ENCODE results near the gene HFE. TPM values are rescaled to one million over a fixed set of nuclear protein-coding genes. Genes with fewer than 3 reads are reported as not detected.

The HFE gene, protein sequence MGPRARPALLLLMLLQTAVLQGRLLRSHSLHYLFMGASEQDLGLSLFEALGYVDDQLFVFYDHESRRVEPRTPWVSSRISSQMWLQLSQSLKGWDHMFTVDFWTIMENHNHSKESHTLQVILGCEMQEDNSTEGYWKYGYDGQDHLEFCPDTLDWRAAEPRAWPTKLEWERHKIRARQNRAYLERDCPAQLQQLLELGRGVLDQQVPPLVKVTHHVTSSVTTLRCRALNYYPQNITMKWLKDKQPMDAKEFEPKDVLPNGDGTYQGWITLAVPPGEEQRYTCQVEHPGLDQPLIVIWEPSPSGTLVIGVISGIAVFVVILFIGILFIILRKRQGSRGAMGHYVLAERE
- polyA plus RNA-seq (2013, experiment 1 of 2), result 0.28 TPM
- polyA plus RNA-seq (2013, experiment 2 of 2), result 0.41 TPM

DNA sequence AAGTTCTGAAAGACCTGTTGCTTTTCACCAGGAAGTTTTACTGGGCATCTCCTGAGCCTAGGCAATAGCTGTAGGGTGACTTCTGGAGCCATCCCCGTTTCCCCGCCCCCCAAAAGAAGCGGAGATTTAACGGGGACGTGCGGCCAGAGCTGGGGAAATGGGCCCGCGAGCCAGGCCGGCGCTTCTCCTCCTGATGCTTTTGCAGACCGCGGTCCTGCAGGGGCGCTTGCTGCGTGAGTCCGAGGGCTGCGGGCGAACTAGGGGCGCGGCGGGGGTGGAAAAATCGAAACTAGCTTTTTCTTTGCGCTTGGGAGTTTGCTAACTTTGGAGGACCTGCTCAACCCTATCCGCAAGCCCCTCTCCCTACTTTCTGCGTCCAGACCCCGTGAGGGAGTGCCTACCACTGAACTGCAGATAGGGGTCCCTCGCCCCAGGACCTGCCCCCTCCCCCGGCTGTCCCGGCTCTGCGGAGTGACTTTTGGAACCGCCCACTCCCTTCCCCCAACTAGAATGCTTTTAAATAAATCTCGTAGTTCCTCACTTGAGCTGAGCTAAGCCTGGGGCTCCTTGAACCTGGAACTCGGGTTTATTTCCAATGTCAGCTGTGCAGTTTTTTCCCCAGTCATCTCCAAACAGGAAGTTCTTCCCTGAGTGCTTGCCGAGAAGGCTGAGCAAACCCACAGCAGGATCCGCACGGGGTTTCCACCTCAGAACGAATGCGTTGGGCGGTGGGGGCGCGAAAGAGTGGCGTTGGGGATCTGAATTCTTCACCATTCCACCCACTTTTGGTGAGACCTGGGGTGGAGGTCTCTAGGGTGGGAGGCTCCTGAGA lies at the start of gene HFE:
Gene HFE, plus strand, starts transcription at position 146 of the 832 bp plus-strand sequence. Its CDS starts 12 bp downstream, at position 158.
- Histone ChIP-seq H2BK120ac (ENCODE audit: low read depth, low read length) (no peak within 1 kb of the TSS), H3K36me3 (ENCODE audit: control insufficient read depth, insufficient read depth, low read length) (no peaks in the 10 kb centered on the region), H2AK5ac (ENCODE audit: low read length) (no peak within 1 kb of the TSS), H3K4ac (ENCODE audit: low read depth, low read length) (peak within 1 kb of the TSS; percentile 58), H2BK15ac (replicated peaks; ENCODE audit: low read depth) (no peak within 1 kb of the TSS), H3K18ac (ENCODE audit: low read length) (peak within 1 kb of the TSS; percentile 88), H3K23ac (ENCODE audit: low read length) (no peak within 1 kb of the TSS), H3K4me3 (ENCODE audit: low read length) (peak within 1 kb of the TSS; percentile 20), H3K79me2 (ENCODE audit: control insufficient read depth, insufficient read depth, low read length) (no peaks in the 10 kb centered on the region), H3K9ac (ENCODE audit: low read length) (peak within 1 kb of the TSS; percentile 69), H4K5ac (ENCODE audit: low read length) (no peak within 1 kb of the TSS), H3K4me2 (ENCODE audit: low read length) (peak within 1 kb of the TSS; percentile 52), H3K27ac (ENCODE audit: low read depth, low read length) (no peak within 1 kb of the TSS), H3K4me1 (ENCODE audit: control insufficient read depth, low read depth, low read length) (no peaks in the 10 kb centered on the region), H3K79me1 (ENCODE audit: low read length) (no peaks in the 10 kb centered on the region), H2BK5ac (ENCODE audit: low read length) (no peak within 1 kb of the TSS), H3K56ac (ENCODE audit: low read length) (peak within 1 kb of the TSS; percentile 75), H4K8ac (ENCODE audit: low read depth, low read length) (peak within 1 kb of the TSS; percentile 16), H3K27me3 (ENCODE audit: insufficient read depth, low read length, poor library complexity) (no peaks in the 10 kb centered on the region)
- DNase-seq, result peak; percentile 58
- no CpG with 5 or more reads among the region's 41 CpGs for WGBS (ENCODE audit: extremely low coverage, insufficient coverage, low lambda C conversion rate)

DNA sequence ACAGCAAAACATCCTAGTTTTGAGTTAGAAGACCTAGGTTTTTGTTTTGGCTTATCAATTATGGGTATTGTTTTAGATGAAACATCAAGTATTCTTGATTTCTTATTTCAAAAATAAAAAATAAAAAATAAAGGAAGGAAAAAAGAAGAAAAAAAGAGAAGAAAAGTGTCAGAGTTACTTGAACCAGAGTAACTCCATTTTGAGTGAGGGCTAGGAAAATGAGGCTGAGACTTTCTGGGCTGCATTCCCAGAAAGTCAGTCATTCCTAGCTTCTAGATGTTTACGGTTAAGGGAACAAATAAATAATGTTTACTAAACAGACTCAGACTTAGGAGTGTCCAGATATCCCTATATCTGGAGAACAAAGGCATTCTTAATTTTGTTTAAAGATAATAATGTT lies 45.3 kb upstream of the HFE start:
- H3K9ac ChIP-seq (ENCODE audit: low read length), result no peak overlapping the region
- no peaks in the 10 kb centered on the region for H3K36me3 ChIP-seq (ENCODE audit: control insufficient read depth, insufficient read depth, low read length)
- no peak overlapping the region for H2BK15ac ChIP-seq (replicated peaks; ENCODE audit: low read depth)
- DNase-seq, result no peak
- H3K56ac ChIP-seq (ENCODE audit: low read length), result no peak overlapping the region
- no peaks in the 10 kb centered on the region for H3K27me3 ChIP-seq (ENCODE audit: insufficient read depth, low read length, poor library complexity)
- H3K4me1 ChIP-seq (ENCODE audit: control insufficient read depth, low read depth, low read length), result no peaks in the 10 kb centered on the region
- no peak overlapping the region for H3K4me2 ChIP-seq (ENCODE audit: low read length)
- H2BK120ac ChIP-seq (ENCODE audit: low read depth, low read length), result no peak overlapping the region
- no CpG with 5 or more reads among the region's 1 CpG for WGBS (ENCODE audit: extremely low coverage, insufficient coverage, low lambda C conversion rate)
- no peaks in the 10 kb centered on the region for H3K79me2 ChIP-seq (ENCODE audit: control insufficient read depth, insufficient read depth, low read length)
- no peak overlapping the region for H2BK5ac ChIP-seq (ENCODE audit: low read length)
- H3K4me3 ChIP-seq (ENCODE audit: low read length), result no peak overlapping the region
- no peak overlapping the region for H4K8ac ChIP-seq (ENCODE audit: low read depth, low read length)
- H2AK5ac ChIP-seq (ENCODE audit: low read length), result no peak overlapping the region
- no peak overlapping the region for H3K18ac ChIP-seq (ENCODE audit: low read length)
- no peak overlapping the region for H3K23ac ChIP-seq (ENCODE audit: low read length)
- H3K79me1 ChIP-seq (ENCODE audit: low read length), result no peaks in the 10 kb centered on the region
- H3K27ac ChIP-seq (ENCODE audit: low read depth, low read length), result no peak overlapping the region
- H3K4ac ChIP-seq (ENCODE audit: low read depth, low read length), result no peak overlapping the region
- H4K5ac ChIP-seq (ENCODE audit: low read length), result no peak overlapping the region

DNA sequence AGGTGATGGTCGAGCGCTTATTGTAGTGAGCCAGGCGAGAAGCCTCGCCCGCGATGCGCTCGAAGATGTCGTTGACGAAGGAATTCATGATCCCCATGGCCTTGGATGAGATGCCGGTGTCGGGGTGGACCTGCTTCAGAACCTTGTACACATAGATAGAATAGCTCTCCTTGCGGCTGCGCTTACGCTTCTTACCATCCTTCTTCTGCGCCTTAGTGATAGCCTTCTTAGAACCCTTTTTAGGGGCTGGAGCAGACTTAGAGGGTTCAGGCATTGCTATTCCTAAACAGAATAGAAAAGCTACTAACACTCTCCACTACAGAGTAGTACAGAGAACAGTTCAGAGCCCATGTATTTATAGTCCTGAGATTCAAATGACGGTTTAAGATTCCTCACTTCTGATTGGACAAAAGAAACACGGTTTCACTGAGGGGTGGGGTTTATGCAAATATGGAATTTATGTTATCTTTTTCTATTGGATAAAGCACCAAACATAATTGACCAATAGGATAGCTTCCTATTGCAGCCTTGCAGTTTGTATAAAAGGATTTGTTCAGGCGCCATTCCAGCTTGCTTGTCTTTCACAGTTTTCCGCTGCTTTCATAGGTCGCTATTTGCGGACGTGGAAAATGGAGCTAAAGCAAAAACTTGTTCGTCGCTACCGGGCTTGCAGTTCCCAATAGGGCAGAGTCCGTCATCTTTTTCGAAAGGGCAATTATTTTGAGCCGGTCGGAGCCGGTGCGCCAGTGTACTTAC lies 43.7 kb upstream of the HFE start:
- H3K4me1 ChIP-seq (ENCODE audit: control insufficient read depth, low read depth, low read length), result no peaks in the 10 kb centered on the region
- H2BK120ac ChIP-seq (ENCODE audit: low read depth, low read length), result no peak overlapping the region
- peak overlapping the region; percentile 89 for H3K56ac ChIP-seq (ENCODE audit: low read length)
- no peak overlapping the region for H4K8ac ChIP-seq (ENCODE audit: low read depth, low read length)
- DNase-seq, result peak; percentile 97
- H3K4me3 ChIP-seq (ENCODE audit: low read length), result peak overlapping the region; percentile 47
- H3K27ac ChIP-seq (ENCODE audit: low read depth, low read length), result peak overlapping the region; percentile 63
- no peaks in the 10 kb centered on the region for H3K79me1 ChIP-seq (ENCODE audit: low read length)
- WGBS (ENCODE audit: extremely low coverage, insufficient coverage, low lambda C conversion rate), result no CpG with 5 or more reads among the region's 32 CpGs
- H3K18ac ChIP-seq (ENCODE audit: low read length), result no peak overlapping the region
- H3K36me3 ChIP-seq (ENCODE audit: control insufficient read depth, insufficient read depth, low read length), result no peaks in the 10 kb centered on the region
- no peak overlapping the region for H2BK15ac ChIP-seq (replicated peaks; ENCODE audit: low read depth)
- peak overlapping the region; percentile 48 for H3K4me2 ChIP-seq (ENCODE audit: low read length)
- H3K79me2 ChIP-seq (ENCODE audit: control insufficient read depth, insufficient read depth, low read length), result no peaks in the 10 kb centered on the region
- H4K5ac ChIP-seq (ENCODE audit: low read length), result no peak overlapping the region
- no peak overlapping the region for H3K23ac ChIP-seq (ENCODE audit: low read length)
- no peak overlapping the region for H2BK5ac ChIP-seq (ENCODE audit: low read length)
- H2AK5ac ChIP-seq (ENCODE audit: low read length), result no peak overlapping the region
- no peaks in the 10 kb centered on the region for H3K27me3 ChIP-seq (ENCODE audit: insufficient read depth, low read length, poor library complexity)
- H3K4ac ChIP-seq (ENCODE audit: low read depth, low read length), result peak overlapping the region; percentile 56
- H3K9ac ChIP-seq (ENCODE audit: low read length), result peak overlapping the region; percentile 89

DNA sequence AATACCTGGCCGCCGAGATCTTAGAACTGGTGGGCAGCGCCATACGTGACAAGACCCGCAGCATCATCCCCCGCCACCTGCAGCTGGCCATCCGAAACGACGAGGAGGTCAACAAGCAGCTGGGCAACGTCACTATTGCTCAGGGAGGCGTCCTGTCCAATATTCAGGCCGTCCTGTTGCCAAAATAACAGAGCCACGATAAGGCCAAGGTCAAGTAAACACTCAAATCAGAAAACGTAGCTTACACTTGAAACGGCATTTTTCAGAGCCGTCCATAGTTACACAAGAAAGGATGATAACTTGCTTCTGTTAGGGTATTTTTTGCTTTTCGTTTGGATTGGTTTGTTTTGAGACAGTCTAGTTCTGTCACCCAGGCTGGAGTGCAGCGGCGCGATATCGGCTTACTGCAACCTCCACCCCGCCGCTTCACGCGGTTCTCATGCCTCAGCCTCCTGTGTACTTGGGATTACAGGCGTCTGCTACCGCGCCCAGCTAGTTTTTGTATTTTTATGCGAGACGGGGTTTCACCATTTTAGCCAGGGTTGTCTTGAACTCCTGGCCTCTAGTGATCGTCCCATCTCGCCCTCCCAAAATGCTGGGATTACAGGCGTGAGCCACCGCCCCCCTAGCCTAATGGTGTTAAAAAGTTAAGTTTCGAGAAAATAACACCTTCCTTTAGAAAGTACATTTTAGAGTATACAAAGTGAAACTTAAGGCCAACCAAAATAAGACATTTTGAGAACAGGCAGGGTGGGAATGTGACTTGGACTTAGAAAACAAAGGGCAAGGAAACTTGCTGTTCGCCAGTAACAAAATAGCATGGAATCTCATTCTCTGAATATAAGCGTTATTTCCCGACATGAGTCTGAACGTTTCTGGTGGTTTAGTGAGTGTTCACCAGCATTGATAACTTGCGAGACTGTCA lies 42.8 kb upstream of the HFE start:
- peak overlapping the region; percentile 76 for H2BK5ac ChIP-seq (ENCODE audit: low read length)
- peak overlapping the region; percentile 48 for H3K4me2 ChIP-seq (ENCODE audit: low read length)
- H4K8ac ChIP-seq (ENCODE audit: low read depth, low read length), result no peak overlapping the region
- DNase-seq, result no peak
- no peaks in the 10 kb centered on the region for H3K79me1 ChIP-seq (ENCODE audit: low read length)
- peak overlapping the region; percentile 47 for H3K4me3 ChIP-seq (ENCODE audit: low read length)
- H3K79me2 ChIP-seq (ENCODE audit: control insufficient read depth, insufficient read depth, low read length), result no peaks in the 10 kb centered on the region
- peak overlapping the region; percentile 45 for H3K18ac ChIP-seq (ENCODE audit: low read length)
- no peak overlapping the region for H4K5ac ChIP-seq (ENCODE audit: low read length)
- no peaks in the 10 kb centered on the region for H3K4me1 ChIP-seq (ENCODE audit: control insufficient read depth, low read depth, low read length)
- H3K9ac ChIP-seq (ENCODE audit: low read length), result peak overlapping the region; percentile 89
- no CpG with 5 or more reads among the region's 40 CpGs for WGBS (ENCODE audit: extremely low coverage, insufficient coverage, low lambda C conversion rate)
- H3K56ac ChIP-seq (ENCODE audit: low read length), result peak overlapping the region; percentile 89
- H2AK5ac ChIP-seq (ENCODE audit: low read length), result no peak overlapping the region
- no peaks in the 10 kb centered on the region for H3K36me3 ChIP-seq (ENCODE audit: control insufficient read depth, insufficient read depth, low read length)
- H2BK15ac ChIP-seq (replicated peaks; ENCODE audit: low read depth), result no peak overlapping the region
- no peaks in the 10 kb centered on the region for H3K27me3 ChIP-seq (ENCODE audit: insufficient read depth, low read length, poor library complexity)
- peak overlapping the region; percentile 63 for H3K27ac ChIP-seq (ENCODE audit: low read depth, low read length)
- H3K23ac ChIP-seq (ENCODE audit: low read length), result no peak overlapping the region
- peak overlapping the region; percentile 56 for H3K4ac ChIP-seq (ENCODE audit: low read depth, low read length)
- H2BK120ac ChIP-seq (ENCODE audit: low read depth, low read length), result no peak overlapping the region

Data from mesendoderm (in vitro differentiated cells).